Astrocyte of the spinal cord (primary cell): ENCODE results near the gene OXNAD1.

ENCODE experiments used
- DNase-seq: peaks from one replicate; pipeline ENCODE4 v3.0.0; 2011; ENCODE audit warnings: low read depth, low spot score
- H3K4me3 ChIP-seq: 2 replicates; pipeline ENCODE4 v1.5.1; 2011; ENCODE audit warnings: low read depth, mild to moderate bottlenecking, low read length, moderate library complexity
- CTCF ChIP-seq: IDR thresholded peaks from 2 replicates; pipeline ENCODE4 v1.5.1; 2012; ENCODE audit warnings: low read depth, mild to moderate bottlenecking, low read length, inconsistent platforms
- in situ Hi-C: cut with HindIII; loops from 2 replicates; pipeline ENCODE4 v1.10.0; 2017; ENCODE audit warnings: low sequenced_read_pairs

OXNAD1 gene

GRCh38 chr3:16338999-16339398 lies 74.0 kb downstream of the OXNAD1 start:
- no peak for TF ChIP-seq CTCF
- H3K4me3 ChIP-seq, result no peak overlapping the region
- in situ Hi-C loops, result no loop called here
- DNase-seq, result peak; percentile 87

- in situ Hi-C loops, result no loop called here
- no peak overlapping the region for H3K4me3 ChIP-seq
- no peak for DNase-seq
- no peak for TF ChIP-seq CTCF
These were observed 78.1 kb downstream of the OXNAD1 start for GRCh38 chr3:16343101-16343500.

- TF ChIP-seq CTCF, result no peak
These were observed 81.5 kb downstream of the OXNAD1 start for GRCh38 chr3:16346413-16347081.

GRCh38 chr3:16347548-16347947 lies 82.5 kb downstream of the OXNAD1 start:
- TF ChIP-seq CTCF, result no peak
- DNase-seq, result no peak
- H3K4me3 ChIP-seq, result no peak overlapping the region
- in situ Hi-C loops, result no loop called here

More at GRCh38 chr3:16346413-16347081, 81.5 kb downstream of the OXNAD1 start:
- no peak overlapping the region for H3K4me3 ChIP-seq
- in situ Hi-C loops, result no loop called here
- DNase-seq, result no peak

GRCh38 chr3:16349986-16350596 lies 85.1 kb downstream of the OXNAD1 start:
- in situ Hi-C loops, result no loop called here
- no peak for TF ChIP-seq CTCF
- no peak overlapping the region for H3K4me3 ChIP-seq
- peak; percentile 80 for DNase-seq

- H3K4me3 ChIP-seq, result no peak overlapping the region
- in situ Hi-C loops, result no loop called here
- TF ChIP-seq CTCF, result no peak
- DNase-seq, result peak; percentile 64
These were observed 85.7 kb downstream of the OXNAD1 start for GRCh38 chr3:16350597-16351318.
